ENCODE data around the gene COL1A2. TPM values are rescaled to one million over a fixed set of nuclear protein-coding genes. Genes with fewer than 3 reads are reported as not detected.

Gene COL1A2
- total RNA-seq, 4 donors from 2014 or later = 155 to 361 (median 232) TPM

- no peak for TF ChIP-seq CTCF (IDR thresholded peaks at IDR 0.05)
- DNase-seq (ENCODE audit: low spot score) (no peak), ATAC-seq (ENCODE audit: low FRiP score) (no peak)
Observed at GRCh38 chr7:94436700-94437099, 42.0 kb downstream of the COL1A2 start.

- ATAC-seq (ENCODE audit: low FRiP score) = no peak
- DNase-seq (ENCODE audit: low spot score) = no peak
- TF ChIP-seq CTCF (IDR thresholded peaks at IDR 0.05) = no peak
Observed at GRCh38 chr7:94439893-94440381, 45.2 kb downstream of the COL1A2 start.

GRCh38 chr7:94440451-94441039, 45.9 kb downstream of the COL1A2 start:
- ATAC-seq (ENCODE audit: low FRiP score) (no peak), DNase-seq (ENCODE audit: low spot score) (no peak)
- TF ChIP-seq CTCF (IDR thresholded peaks at IDR 0.05) = no peak

- DNase-seq (ENCODE audit: low spot score) = no peak
- TF ChIP-seq CTCF (IDR thresholded peaks at IDR 0.05) = no peak
- ATAC-seq (ENCODE audit: low FRiP score) = no peak
Observed at GRCh38 chr7:94441138-94441537, 46.4 kb downstream of the COL1A2 start.

- DNase-seq (ENCODE audit: low spot score) (no peak), ATAC-seq (ENCODE audit: low FRiP score) (no peak)
- TF ChIP-seq CTCF (IDR thresholded peaks at IDR 0.05) = no peak
Observed at GRCh38 chr7:94442639-94443038, 47.9 kb downstream of the COL1A2 start.

GRCh38 chr7:94444813-94445212, 50.1 kb downstream of the COL1A2 start:
- TF ChIP-seq CTCF (IDR thresholded peaks at IDR 0.05) = no peak
- ATAC-seq (ENCODE audit: low FRiP score) = no peak
- DNase-seq (ENCODE audit: low spot score) = no peak

GRCh38 chr7:94445696-94446194, 51.0 kb downstream of the COL1A2 start:
- no peak for DNase-seq (ENCODE audit: low spot score)
- ATAC-seq (ENCODE audit: low FRiP score) = no peak
- TF ChIP-seq CTCF (IDR thresholded peaks at IDR 0.05) = no peak

All from omental fat pad (tissue), 4 donors.